Vagina (tissue), 2 donors: ENCODE data around the gene HIRA. TPM values are rescaled to one million over a fixed set of nuclear protein-coding genes. Genes with fewer than 3 reads are reported as not detected.

Source experiments
- DNase-seq, 2 donors: peaks; one replicate each; pipeline ENCODE4 v3.0.0-alpha.2; 2017; ENCODE audit errors: extremely low spot score in 2 of 2
- H3K27ac ChIP-seq: fragments of 200-600 bp; sonication (generic); one replicate; pipeline ENCODE4 v1.5.1; 2019
- H3K27me3 ChIP-seq: fragments of 200-600 bp; sonication (generic); one replicate; pipeline ENCODE4 v1.5.1; 2019
- H3K36me3 ChIP-seq, 2 donors: fragments of 200-600 bp; sonication (generic); one replicate each; pipeline ENCODE4 v1.5.1; 2017 to 2019
- H3K4me1 ChIP-seq: fragments of 200-600 bp; sonication (generic); one replicate; pipeline ENCODE4 v1.5.1; 2019
- H3K4me3 ChIP-seq, 2 donors: fragments of 200-600 bp; sonication (generic); 1 replicate in 1 of 2; 2 replicates in 1 of 2; pipeline ENCODE4 v1.5.1; 2016 to 2019
- H3K9me3 ChIP-seq: fragments of 200-600 bp; sonication (generic); one replicate; pipeline ENCODE4 v1.5.1; 2019
- POLR2A ChIP-seq, 2 donors: fragments of 450-650 bp; IDR thresholded peaks; one replicate each; pipeline ENCODE4 v1.6.1; 2017; ENCODE audit warnings: antibody characterized with exemption in 2 of 2, mild to moderate bottlenecking in 2 of 2, moderate library complexity in 2 of 2
- POLR2AphosphoS5 ChIP-seq, 2 donors: sonication (generic); formaldehyde crosslinking; IDR thresholded peaks; one replicate each; pipeline ENCODE4 v1.9.0; 2017; ENCODE audit warnings: antibody characterized with exemption in 2 of 2, mild to moderate bottlenecking in 2 of 2, low read depth in 1 of 2; ENCODE audit not compliant: insufficient read depth in 1 of 2
- intact Hi-C: fragments of 100-400 bp; cut with DNase I; formaldehyde crosslinking; loops from one replicate; pipeline ENCODE4 v1.15.1; 2023
- total RNA-seq: library from RNA; depleted of rRNA; stranded (reverse); fragments of >200 nt; gene quantifications from one replicate; pipeline ENCODE4 v1.2.3, GENCODE V29; 2016
- TF ChIP-seq, protein P1 (sequence below), 3 experiments: fragments of 450-650 bp in 2 of 3; fragments of 200-600 bp in 1 of 3; sonication (generic) in 1 of 3; IDR thresholded peaks; one replicate each; pipeline ENCODE4 v1.5.1; 2017 to 2019; ENCODE audit warnings: antibody characterized with exemption in 3 of 3, mild to moderate bottlenecking in 2 of 3, moderate library complexity in 2 of 3

Gene HIRA
- total RNA-seq, 1 donor from 2014 or later = 13.5 TPM

DNA sequence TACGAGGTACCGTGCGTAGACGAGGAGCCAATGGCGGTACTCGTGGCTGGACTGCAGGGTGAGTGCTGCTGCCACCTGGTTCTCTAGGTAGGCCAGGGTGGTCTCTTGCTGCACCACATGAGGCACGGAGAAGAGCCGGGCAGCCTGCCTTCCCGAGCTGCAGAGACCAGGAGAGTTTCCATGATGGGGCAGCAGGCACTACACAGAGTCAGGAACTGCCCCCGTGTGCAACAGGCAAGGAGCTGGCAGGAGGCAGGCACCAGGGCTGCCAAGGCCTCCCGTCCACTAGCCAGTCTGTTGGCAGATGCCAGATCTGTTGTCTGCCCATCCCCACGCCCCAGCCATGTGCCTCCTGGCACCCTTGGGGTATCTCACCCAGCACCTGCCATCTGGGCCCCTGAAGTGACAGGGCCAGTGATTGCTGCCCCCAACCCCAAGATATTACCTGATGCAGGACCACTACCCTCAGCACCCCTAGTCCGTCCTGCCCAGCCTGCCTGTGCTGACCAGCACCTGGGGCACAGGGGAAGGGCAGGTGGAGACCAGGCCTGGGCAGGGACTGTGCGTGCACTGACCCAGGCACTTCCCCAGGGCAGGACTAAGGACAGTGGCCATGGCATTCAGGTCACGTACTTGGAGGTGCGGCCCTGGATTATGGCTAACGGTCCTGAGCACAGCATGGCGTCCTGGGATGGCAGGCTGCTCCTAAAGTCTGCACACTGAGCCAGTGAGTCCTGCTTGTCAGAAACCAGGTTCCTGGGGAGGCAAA, 78.0 kb downstream of the HIRA start:
- H3K27ac ChIP-seq = no peak overlapping the region
- intact Hi-C loops = no loop called here
- DNase-seq = no peak
- TF ChIP-seq POLR2AphosphoS5 (IDR thresholded peaks at IDR 0.05; ENCODE audit: insufficient read depth in 1 of 2, low read depth in 1 of 2) (no peak), POLR2A (IDR thresholded peaks at IDR 0.05) (no peak)
- TF ChIP-seq, protein P1, sequence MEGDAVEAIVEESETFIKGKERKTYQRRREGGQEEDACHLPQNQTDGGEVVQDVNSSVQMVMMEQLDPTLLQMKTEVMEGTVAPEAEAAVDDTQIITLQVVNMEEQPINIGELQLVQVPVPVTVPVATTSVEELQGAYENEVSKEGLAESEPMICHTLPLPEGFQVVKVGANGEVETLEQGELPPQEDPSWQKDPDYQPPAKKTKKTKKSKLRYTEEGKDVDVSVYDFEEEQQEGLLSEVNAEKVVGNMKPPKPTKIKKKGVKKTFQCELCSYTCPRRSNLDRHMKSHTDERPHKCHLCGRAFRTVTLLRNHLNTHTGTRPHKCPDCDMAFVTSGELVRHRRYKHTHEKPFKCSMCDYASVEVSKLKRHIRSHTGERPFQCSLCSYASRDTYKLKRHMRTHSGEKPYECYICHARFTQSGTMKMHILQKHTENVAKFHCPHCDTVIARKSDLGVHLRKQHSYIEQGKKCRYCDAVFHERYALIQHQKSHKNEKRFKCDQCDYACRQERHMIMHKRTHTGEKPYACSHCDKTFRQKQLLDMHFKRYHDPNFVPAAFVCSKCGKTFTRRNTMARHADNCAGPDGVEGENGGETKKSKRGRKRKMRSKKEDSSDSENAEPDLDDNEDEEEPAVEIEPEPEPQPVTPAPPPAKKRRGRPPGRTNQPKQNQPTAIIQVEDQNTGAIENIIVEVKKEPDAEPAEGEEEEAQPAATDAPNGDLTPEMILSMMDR (IDR thresholded peaks at IDR 0.05) = no peak
- H3K4me1 ChIP-seq = no peaks in the 10 kb centered on the region
- no peaks in the 10 kb centered on the region for H3K9me3 ChIP-seq
- H3K27me3 ChIP-seq = no peaks in the 10 kb centered on the region
- H3K4me3 ChIP-seq = no peak overlapping the region
- H3K36me3 ChIP-seq = peaks cover 0 to 74% of the 10 kb centered on the region in 2 donors

DNA sequence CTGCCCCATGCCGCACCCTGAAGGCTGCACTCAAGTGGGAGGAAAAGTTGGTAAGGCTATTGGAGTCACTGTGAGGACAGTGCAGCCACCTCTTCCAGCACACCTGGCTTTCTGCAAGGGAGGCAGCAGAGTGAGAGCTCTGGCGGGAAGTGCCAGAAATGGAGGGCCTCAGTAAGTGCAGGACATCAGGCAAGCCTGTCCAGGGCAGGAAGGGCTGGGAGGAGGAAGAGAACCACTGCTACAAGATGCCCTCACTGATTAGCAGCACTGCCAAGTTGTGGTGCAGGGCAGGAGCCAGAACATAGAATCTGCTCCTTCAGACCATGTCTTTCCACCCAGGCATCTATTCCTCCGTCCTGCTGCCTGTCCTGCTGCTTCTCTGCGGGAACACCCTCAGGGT, 78.8 kb downstream of the HIRA start:
- H3K27ac ChIP-seq = no peak overlapping the region
- DNase-seq = no peak
- no peaks in the 10 kb centered on the region for H3K9me3 ChIP-seq
- H3K27me3 ChIP-seq = no peaks in the 10 kb centered on the region
- no peak overlapping the region for H3K4me3 ChIP-seq
- no peaks in the 10 kb centered on the region for H3K4me1 ChIP-seq
- H3K36me3 ChIP-seq = peaks cover 0 to 71% of the 10 kb centered on the region in 2 donors
- TF ChIP-seq, protein P1 (IDR thresholded peaks at IDR 0.05) = no peak
- TF ChIP-seq POLR2AphosphoS5 (IDR thresholded peaks at IDR 0.05; ENCODE audit: insufficient read depth in 1 of 2, low read depth in 1 of 2) = no peak
- no peak for TF ChIP-seq POLR2A (IDR thresholded peaks at IDR 0.05)
- intact Hi-C loops = no loop called here

DNA sequence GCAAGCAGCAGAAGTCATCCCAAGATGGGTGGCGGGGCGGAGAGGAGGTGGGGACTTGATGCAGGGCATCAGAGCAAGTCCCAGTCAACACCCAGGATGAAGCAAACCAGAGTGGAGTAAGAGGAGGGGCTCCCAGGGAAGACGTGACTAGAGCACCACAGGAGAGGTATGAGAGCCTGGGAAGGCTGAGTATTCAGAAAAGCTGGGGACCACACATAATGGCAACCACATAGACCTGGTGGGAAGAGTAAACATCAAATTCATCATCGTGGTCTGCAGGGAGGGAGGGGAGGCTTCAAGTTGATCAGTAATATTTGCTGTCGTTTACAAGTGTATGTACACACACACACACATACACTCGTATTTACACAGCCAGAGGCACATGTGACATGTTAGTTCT, 79.3 kb downstream of the HIRA start:
- no peak overlapping the region for H3K4me3 ChIP-seq
- no peaks in the 10 kb centered on the region for H3K27me3 ChIP-seq
- no peaks in the 10 kb centered on the region for H3K4me1 ChIP-seq
- H3K9me3 ChIP-seq = no peaks in the 10 kb centered on the region
- intact Hi-C loops = no loop called here
- H3K36me3 ChIP-seq = peaks cover 0 to 66% of the 10 kb centered on the region in 2 donors
- DNase-seq = no peak
- TF ChIP-seq, protein P1 (IDR thresholded peaks at IDR 0.05) = no peak
- TF ChIP-seq POLR2A (IDR thresholded peaks at IDR 0.05) (no peak), POLR2AphosphoS5 (IDR thresholded peaks at IDR 0.05; ENCODE audit: insufficient read depth in 1 of 2, low read depth in 1 of 2) (no peak)
- no peak overlapping the region for H3K27ac ChIP-seq

DNA sequence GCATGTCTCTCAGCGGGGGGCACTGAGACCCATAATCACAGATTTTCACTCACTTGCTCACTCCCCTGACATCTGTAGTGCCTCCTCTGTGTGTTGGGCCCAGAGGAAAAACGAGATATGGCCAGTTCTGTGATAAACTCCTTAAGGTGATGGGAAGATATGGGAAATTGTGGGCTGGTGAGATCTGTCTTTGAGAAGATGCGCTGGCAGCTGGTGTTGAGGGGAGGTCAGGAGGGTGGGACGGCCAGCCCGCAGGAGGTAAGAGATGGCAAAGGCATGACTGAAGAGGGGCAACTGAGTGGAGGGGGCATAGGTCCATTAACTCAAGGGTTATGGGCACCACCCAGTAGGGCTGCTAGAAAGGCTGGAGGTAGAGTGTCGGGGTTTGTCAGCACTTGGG, 79.9 kb downstream of the HIRA start:
- H3K9me3 ChIP-seq = no peaks in the 10 kb centered on the region
- H3K4me1 ChIP-seq = no peaks in the 10 kb centered on the region
- intact Hi-C loops = no loop called here
- no peak for DNase-seq
- H3K27me3 ChIP-seq = no peaks in the 10 kb centered on the region
- peaks cover 0 to 60% of the 10 kb centered on the region in 2 donors for H3K36me3 ChIP-seq
- no peak overlapping the region for H3K4me3 ChIP-seq
- TF ChIP-seq, protein P1 (IDR thresholded peaks at IDR 0.05) = no peak
- TF ChIP-seq POLR2AphosphoS5 (IDR thresholded peaks at IDR 0.05; ENCODE audit: insufficient read depth in 1 of 2, low read depth in 1 of 2) (no peak), POLR2A (IDR thresholded peaks at IDR 0.05) (no peak)
- H3K27ac ChIP-seq = no peak overlapping the region

DNA sequence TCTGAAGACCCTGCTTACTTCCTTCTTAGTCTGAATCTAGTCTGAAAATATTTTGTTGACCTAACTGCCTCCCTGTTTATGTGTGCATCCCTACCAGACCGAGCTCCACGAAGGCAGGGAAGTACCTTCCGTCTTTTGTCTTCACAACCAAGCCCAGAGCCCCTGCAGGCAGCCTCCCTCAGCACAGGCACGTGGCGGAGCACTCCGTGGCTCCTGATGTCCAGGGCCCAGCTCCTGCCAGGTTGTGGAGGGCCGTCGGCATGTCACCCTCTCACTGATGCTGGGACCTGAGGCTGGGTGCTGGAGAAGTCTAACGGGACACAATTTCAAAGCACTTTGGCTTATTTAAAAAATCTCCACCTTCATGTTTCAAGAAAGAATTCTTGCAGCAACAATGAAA, 80.6 kb downstream of the HIRA start:
- no peak overlapping the region for H3K27ac ChIP-seq
- no peak overlapping the region for H3K4me3 ChIP-seq
- H3K36me3 ChIP-seq = peaks cover 0 to 56% of the 10 kb centered on the region in 2 donors
- no peaks in the 10 kb centered on the region for H3K9me3 ChIP-seq
- DNase-seq = no peak
- intact Hi-C loops = no loop called here
- no peaks in the 10 kb centered on the region for H3K4me1 ChIP-seq
- H3K27me3 ChIP-seq = no peaks in the 10 kb centered on the region
- TF ChIP-seq, protein P1 (IDR thresholded peaks at IDR 0.05) = no peak
- TF ChIP-seq POLR2A (IDR thresholded peaks at IDR 0.05) (no peak), POLR2AphosphoS5 (IDR thresholded peaks at IDR 0.05; ENCODE audit: insufficient read depth in 1 of 2, low read depth in 1 of 2) (no peak)
